Left ventricle myocardium inferior (tissue), 1 donor: ENCODE data around the gene MAP2. TPM values are rescaled to one million over a fixed set of nuclear protein-coding genes. Genes with fewer than 3 reads are reported as not detected.

Experiments used
- DNase-seq: peaks from one replicate; pipeline ENCODE4 v3.0.0-alpha.2; 2020
- H3K27ac ChIP-seq: fragments of 200-600 bp; replicated peaks from 2 replicates; pipeline ENCODE4 v1.8.0; 2021
- H3K27me3 ChIP-seq: fragments of 200-600 bp; 2 replicates; pipeline ENCODE4 v1.8.0; 2021; ENCODE audit warnings: low read depth
- H3K36me3 ChIP-seq: fragments of 200-600 bp; 2 replicates; pipeline ENCODE4 v1.8.0; 2021
- H3K4me1 ChIP-seq: fragments of 200-600 bp; 2 replicates; pipeline ENCODE4 v1.8.0; 2021
- H3K4me3 ChIP-seq: fragments of 200-600 bp; 2 replicates; pipeline ENCODE4 v1.8.0; 2021; ENCODE audit warnings: mild to moderate bottlenecking, moderate library complexity
- H3K9me3 ChIP-seq: fragments of 200-600 bp; replicated peaks from 2 replicates; pipeline ENCODE4 v1.8.0; 2021
- intact Hi-C: fragments of 100-400 bp; cut with micrococcal nuclease; formaldehyde crosslinking; loops from one replicate; pipeline ENCODE4 v1.11.0; 2022
- total RNA-seq: library from RNA; stranded (reverse); fragmentation: NEBNext Ultra II Directional; extraction: Animal tissue kit (Norgen Biotek cat#: 25700); gene quantifications from one replicate; pipeline ENCODE4 v1.2.1, GENCODE V29; 2021
- TF ChIP-seq, protein P1 (sequence below): fragments of 200-600 bp; IDR thresholded peaks from 2 replicates; pipeline ENCODE4 v1.8.0; 2021; ENCODE audit warnings: antibody characterized with exemption, mild to moderate bottlenecking, borderline replicate concordance
- donor health status: DM: no; HTN: yes; CAD: no; lungs with severe emphysema.

The MAP2 gene
- total RNA-seq, 1 donor from 2014 or later = 6.2 TPM

DNA sequence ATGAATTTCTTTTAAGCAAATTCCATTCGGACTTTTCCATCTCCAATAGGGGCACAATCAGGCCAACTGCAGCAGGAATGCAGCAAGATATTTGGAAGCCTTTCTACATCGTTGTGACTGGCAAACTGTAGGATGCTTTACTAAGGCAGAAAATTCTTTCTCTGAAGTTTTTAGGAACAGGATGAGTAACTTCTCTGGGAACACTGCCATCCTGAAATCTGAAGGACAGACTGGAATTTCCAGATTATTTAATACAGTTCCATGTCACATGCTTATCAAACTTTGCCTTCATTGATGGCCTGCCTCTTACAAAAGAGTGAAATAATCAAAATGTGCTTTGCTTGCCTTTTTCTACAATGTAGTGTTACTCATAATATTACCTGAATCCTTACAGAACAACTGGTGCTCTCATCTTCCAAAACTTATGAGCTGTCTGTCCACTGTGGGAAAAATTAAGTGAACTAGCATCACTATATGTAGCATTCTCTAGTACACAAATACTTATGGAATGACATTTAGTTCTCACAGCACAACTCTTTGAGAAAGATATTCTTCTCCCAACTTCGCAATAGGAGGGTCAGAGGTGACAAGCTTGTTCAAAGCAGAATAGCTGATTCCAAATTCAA is 32.0 kb upstream of the MAP2 start:
- H3K9me3 ChIP-seq = no peaks in the 10 kb centered on the region
- H3K4me3 ChIP-seq = no peak overlapping the region
- no peaks in the 10 kb centered on the region for H3K36me3 ChIP-seq
- H3K27ac ChIP-seq = no peak overlapping the region
- H3K27me3 ChIP-seq = peaks cover 3% of the 10 kb centered on the region
- intact Hi-C loops = no loop called here
- DNase-seq = no peak
- TF ChIP-seq, protein P1, sequence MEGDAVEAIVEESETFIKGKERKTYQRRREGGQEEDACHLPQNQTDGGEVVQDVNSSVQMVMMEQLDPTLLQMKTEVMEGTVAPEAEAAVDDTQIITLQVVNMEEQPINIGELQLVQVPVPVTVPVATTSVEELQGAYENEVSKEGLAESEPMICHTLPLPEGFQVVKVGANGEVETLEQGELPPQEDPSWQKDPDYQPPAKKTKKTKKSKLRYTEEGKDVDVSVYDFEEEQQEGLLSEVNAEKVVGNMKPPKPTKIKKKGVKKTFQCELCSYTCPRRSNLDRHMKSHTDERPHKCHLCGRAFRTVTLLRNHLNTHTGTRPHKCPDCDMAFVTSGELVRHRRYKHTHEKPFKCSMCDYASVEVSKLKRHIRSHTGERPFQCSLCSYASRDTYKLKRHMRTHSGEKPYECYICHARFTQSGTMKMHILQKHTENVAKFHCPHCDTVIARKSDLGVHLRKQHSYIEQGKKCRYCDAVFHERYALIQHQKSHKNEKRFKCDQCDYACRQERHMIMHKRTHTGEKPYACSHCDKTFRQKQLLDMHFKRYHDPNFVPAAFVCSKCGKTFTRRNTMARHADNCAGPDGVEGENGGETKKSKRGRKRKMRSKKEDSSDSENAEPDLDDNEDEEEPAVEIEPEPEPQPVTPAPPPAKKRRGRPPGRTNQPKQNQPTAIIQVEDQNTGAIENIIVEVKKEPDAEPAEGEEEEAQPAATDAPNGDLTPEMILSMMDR = no peak
- no peaks in the 10 kb centered on the region for H3K4me1 ChIP-seq

DNA sequence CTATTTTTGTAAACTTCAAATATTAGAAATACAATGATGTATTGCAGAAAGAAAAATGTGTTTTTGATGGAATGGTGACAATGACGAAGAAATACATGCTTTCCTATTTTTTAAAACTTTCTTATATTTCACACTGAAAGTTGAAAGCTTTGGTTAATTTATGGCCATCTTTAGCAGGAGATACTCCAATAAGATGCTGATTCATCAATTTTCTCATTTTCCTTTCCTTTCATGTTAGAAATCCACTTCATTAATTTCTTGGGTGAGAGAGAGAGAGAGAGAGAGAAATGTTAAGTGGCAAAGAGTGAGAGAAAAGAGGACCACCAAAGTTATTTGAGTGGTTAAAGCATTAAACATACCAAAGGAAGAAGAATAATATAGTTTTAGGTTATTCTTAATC is 28.6 kb upstream of the MAP2 start:
- TF ChIP-seq, protein P1 = no peak
- H3K27ac ChIP-seq = no peak overlapping the region
- intact Hi-C loops = no loop called here

DNA sequence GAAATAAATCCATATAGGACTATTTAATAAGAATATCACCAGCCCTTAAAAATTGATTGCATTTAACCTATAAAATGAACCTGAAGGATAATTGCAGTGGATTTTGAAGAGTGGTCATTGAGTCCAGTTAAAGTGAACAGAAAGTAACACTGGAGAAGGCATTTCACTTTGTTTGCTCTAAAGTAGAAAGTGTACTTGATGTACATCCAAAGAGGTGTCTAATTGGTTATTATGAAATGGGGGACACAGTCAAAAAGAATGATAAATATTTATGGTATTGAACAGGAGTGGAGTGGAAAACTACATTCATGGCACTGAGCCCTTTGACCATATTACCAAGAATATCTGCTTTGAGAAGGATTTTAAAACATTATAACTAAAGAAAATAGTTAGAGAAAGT is 28.2 kb upstream of the MAP2 start:
- no peaks in the 10 kb centered on the region for H3K4me1 ChIP-seq
- no peaks in the 10 kb centered on the region for H3K27me3 ChIP-seq
- no peak overlapping the region for H3K27ac ChIP-seq
- no peak overlapping the region for H3K4me3 ChIP-seq
- no peaks in the 10 kb centered on the region for H3K9me3 ChIP-seq
- TF ChIP-seq, protein P1 = no peak
- no peaks in the 10 kb centered on the region for H3K36me3 ChIP-seq
- intact Hi-C loops = no loop called here
- no peak for DNase-seq

More for the DNA sequence above, 28.6 kb upstream of the MAP2 start:
- Histone ChIP-seq H3K9me3 (no peaks in the 10 kb centered on the region), H3K4me3 (no peak overlapping the region), H3K27me3 (no peaks in the 10 kb centered on the region), H3K4me1 (no peaks in the 10 kb centered on the region), H3K36me3 (no peaks in the 10 kb centered on the region)
- DNase-seq = no peak

DNA sequence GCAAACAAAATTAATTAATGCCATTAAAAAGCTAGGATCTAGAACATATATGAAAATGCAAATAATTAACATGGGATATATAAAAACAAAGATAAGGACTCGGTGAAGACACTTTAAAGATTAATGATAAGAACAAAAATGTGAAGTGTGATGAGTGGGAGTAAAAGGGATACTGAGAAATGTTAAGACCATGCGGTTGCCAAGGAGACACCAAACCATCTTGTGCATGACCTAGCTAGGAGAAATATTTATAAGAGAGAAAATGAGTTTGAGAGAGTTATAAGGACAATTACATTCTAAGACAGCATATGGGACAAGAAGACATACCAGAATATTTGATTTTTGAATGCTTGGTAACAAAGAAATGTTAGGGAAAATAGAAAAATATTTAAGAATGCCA is 25.4 kb upstream of the MAP2 start:
- H3K27me3 ChIP-seq = no peaks in the 10 kb centered on the region
- TF ChIP-seq, protein P1 = no peak
- no peaks in the 10 kb centered on the region for H3K4me1 ChIP-seq
- H3K4me3 ChIP-seq = no peak overlapping the region
- H3K36me3 ChIP-seq = no peaks in the 10 kb centered on the region
- H3K27ac ChIP-seq = no peak overlapping the region
- H3K9me3 ChIP-seq = no peaks in the 10 kb centered on the region
- intact Hi-C loops = no loop called here
- no peak for DNase-seq

DNA sequence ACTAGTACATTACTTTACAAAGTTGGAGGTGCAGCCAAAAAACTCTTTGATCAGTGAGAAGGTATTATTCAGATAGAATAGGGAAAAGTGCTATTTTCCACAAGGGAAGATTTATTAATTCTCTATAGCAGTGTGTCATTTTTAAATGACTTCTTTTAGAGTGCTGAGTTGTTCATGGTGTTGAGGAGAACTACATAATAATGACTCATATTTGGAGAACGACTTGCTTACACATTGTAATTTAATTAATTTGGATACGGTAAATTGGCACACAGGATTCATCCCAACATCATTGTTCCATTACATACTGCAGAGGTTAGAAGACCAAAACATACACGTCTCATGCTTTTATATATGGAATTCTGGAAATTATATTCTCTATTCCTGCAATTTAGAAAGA is 22.1 kb upstream of the MAP2 start:
- intact Hi-C loops = no loop called here
- H3K36me3 ChIP-seq = no peaks in the 10 kb centered on the region
- H3K27ac ChIP-seq = no peak overlapping the region
- DNase-seq = no peak
- no peak overlapping the region for H3K4me3 ChIP-seq
- TF ChIP-seq, protein P1 = no peak
- no peaks in the 10 kb centered on the region for H3K27me3 ChIP-seq
- no peaks in the 10 kb centered on the region for H3K4me1 ChIP-seq
- no peaks in the 10 kb centered on the region for H3K9me3 ChIP-seq
